Astrocyte (in vitro differentiated cells and primary cell): Measurements from ENCODE around the gene ZP2.

ENCODE experiments used
- EZH2 ChIP-seq: IDR thresholded peaks from 2 replicates; pipeline ENCODE4 v1.6.1; 2012; ENCODE audit warnings: mild to moderate bottlenecking, low read length, inconsistent platforms; ENCODE audit not compliant: insufficient read depth
- TF ChIP-seq, protein P1 (sequence below): IDR thresholded peaks from 2 replicates; pipeline ENCODE4 v1.5.1; 2011; ENCODE audit warnings: low read depth, mild to moderate bottlenecking, inconsistent platforms, low read length, moderate library complexity; ENCODE audit not compliant: insufficient read depth

- TF ChIP-seq, protein P1, sequence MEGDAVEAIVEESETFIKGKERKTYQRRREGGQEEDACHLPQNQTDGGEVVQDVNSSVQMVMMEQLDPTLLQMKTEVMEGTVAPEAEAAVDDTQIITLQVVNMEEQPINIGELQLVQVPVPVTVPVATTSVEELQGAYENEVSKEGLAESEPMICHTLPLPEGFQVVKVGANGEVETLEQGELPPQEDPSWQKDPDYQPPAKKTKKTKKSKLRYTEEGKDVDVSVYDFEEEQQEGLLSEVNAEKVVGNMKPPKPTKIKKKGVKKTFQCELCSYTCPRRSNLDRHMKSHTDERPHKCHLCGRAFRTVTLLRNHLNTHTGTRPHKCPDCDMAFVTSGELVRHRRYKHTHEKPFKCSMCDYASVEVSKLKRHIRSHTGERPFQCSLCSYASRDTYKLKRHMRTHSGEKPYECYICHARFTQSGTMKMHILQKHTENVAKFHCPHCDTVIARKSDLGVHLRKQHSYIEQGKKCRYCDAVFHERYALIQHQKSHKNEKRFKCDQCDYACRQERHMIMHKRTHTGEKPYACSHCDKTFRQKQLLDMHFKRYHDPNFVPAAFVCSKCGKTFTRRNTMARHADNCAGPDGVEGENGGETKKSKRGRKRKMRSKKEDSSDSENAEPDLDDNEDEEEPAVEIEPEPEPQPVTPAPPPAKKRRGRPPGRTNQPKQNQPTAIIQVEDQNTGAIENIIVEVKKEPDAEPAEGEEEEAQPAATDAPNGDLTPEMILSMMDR, result no peak
- no peak for TF ChIP-seq EZH2
These were observed 8.1 kb downstream of the ZP2 start for GRCh38 chr16:21203155-21203797.
